DOHH2 (cell line): ENCODE measurements around the gene TATDN2.

Experiments used
- H3F3A ChIP-seq: fragments of 200-600 bp; sonication (generic), shearing (Covaris generic); 2 replicates; pipeline ENCODE4 v1.6.0; 2016; ENCODE audit warnings: antibody characterized with exemption, mild to moderate bottlenecking; ENCODE audit not compliant: control insufficient read depth, insufficient read depth
- H3K27ac ChIP-seq: fragments of 200-600 bp; sonication (generic); 2 replicates; pipeline ENCODE4 v1.5.1; 2014; ENCODE audit warnings: low read depth, mild to moderate bottlenecking, low read length, moderate library complexity
- H3K27me3 ChIP-seq: fragments of 200-600 bp; sonication (generic); 2 replicates; pipeline ENCODE4 v1.6.1; 2014; ENCODE audit warnings: mild to moderate bottlenecking, low read length, mixed read lengths; ENCODE audit not compliant: control insufficient read depth
- H3K36me3 ChIP-seq: fragments of 200-600 bp; sonication (generic); 2 replicates; pipeline ENCODE4 v1.6.1; 2014; ENCODE audit warnings: mild to moderate bottlenecking, low read length, moderate library complexity, mixed read lengths; ENCODE audit not compliant: control insufficient read depth
- H3K4me1 ChIP-seq: fragments of 200-600 bp; sonication (generic); 2 replicates; pipeline ENCODE4 v1.6.1; 2014; ENCODE audit warnings: mild to moderate bottlenecking, low read length, mixed read lengths; ENCODE audit not compliant: control insufficient read depth
- H3K4me2 ChIP-seq: fragments of 200-600 bp; sonication (generic); 2 replicates; pipeline ENCODE4 v1.6.0; 2014; ENCODE audit warnings: mild to moderate bottlenecking, low read length, moderate library complexity
- H3K4me3 ChIP-seq: fragments of 200-600 bp; sonication (generic); 2 replicates; pipeline ENCODE4 v1.5.1; 2014; ENCODE audit warnings: mild to moderate bottlenecking, low read length, mixed read lengths
- H3K79me2 ChIP-seq: fragments of 200-600 bp; sonication (generic); 2 replicates; pipeline ENCODE4 v1.6.1; 2014; ENCODE audit warnings: mild to moderate bottlenecking, low read length, mixed read lengths; ENCODE audit not compliant: control insufficient read depth
- H3K9me2 ChIP-seq: fragments of 200-600 bp; sonication (generic); replicated peaks from 2 replicates; pipeline ENCODE4 v1.6.1; 2014; ENCODE audit warnings: mild to moderate bottlenecking, low read length, mixed read lengths; ENCODE audit not compliant: control insufficient read depth
- H3K9me3 ChIP-seq: fragments of 200-600 bp; sonication (generic); 2 replicates; pipeline ENCODE4 v1.6.1; 2014; ENCODE audit warnings: antibody characterized with exemption, low read length, mixed read lengths; ENCODE audit not compliant: control insufficient read depth, insufficient read depth
- H4K20me1 ChIP-seq: fragments of 200-600 bp; sonication (generic); 2 replicates; pipeline ENCODE4 v1.6.0; 2014; ENCODE audit warnings: low read depth, mild to moderate bottlenecking, antibody characterized with exemption, low read length, moderate library complexity; ENCODE audit not compliant: control insufficient read depth, insufficient read depth
- CTCF ChIP-seq: fragments of 200-600 bp; sonication (generic); IDR thresholded peaks from one replicate; pipeline ENCODE4 v1.5.1; 2014; ENCODE audit warnings: antibody characterized with exemption, mild to moderate bottlenecking, low read depth, low read length; ENCODE audit not compliant: poor library complexity, severe bottlenecking
- EZH2phosphoT487 ChIP-seq: fragments of 200-600 bp; sonication (generic); IDR thresholded peaks from 2 replicates; pipeline ENCODE4 v1.6.1; 2017; ENCODE audit warnings: borderline replicate concordance, mild to moderate bottlenecking, antibody characterized with exemption, low read length, moderate library complexity, mixed read lengths

The TATDN2 gene

DNA sequence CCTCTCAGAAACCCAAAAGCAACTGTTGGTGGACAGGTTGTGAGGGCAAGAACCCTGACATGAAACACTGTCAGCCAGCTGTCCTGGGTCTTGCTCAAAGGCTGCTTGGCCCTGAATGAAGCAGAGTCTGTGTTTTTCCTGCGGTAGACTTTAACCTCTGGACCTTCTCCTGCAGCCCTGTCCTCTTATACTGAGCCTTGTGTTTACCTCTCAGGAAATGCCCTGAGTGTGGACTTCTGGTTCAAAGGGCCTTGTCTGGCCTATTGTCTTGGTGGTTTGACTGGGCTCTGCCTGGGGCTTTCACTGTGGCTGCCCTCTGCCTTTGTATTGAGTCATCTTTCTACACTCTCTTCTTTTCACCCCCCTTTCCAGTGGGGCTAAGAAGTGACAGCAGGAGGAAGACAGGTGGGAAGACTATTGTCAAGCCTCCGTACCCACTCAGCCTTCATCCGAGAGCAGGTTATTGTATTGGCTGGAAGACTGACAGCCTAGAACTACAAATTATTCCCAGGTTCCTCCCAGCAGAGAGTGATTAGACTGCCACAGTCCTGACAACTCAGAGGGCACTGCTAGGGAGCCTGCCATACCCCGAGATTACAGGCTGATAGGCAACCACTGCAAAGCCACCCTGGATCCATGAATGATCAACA, 69.2 kb downstream of the TATDN2 start:
- Histone ChIP-seq H4K20me1 (0 out of 2 replicates have a peak, but pooled peaks cover 5% of the 10 kb centered on the region), H3K36me3 (peaks cover 61% of the 10 kb centered on the region), H3K4me3 (no peak overlapping the region), H3K9me2 (no peaks in the 10 kb centered on the region), H3K27me3 (no peaks in the 10 kb centered on the region), H3K4me1 (peaks cover 10% of the 10 kb centered on the region), H3K27ac (no peak overlapping the region), H3K9me3 (no peaks in the 10 kb centered on the region), H3K4me2 (no peak overlapping the region), H3F3A (no peaks in the 10 kb centered on the region; the same call in 1 of the 2 replicates), H3K79me2 (peaks cover 35% of the 10 kb centered on the region)
- TF ChIP-seq CTCF (no peak), EZH2phosphoT487 (no peak)

GRCh38 chr3:10317961-10318350, 69.7 kb downstream of the TATDN2 start:
- no peaks in the 10 kb centered on the region for H3F3A ChIP-seq
- H4K20me1 ChIP-seq, result 0 out of 2 replicates have a peak, but pooled peaks cover 4% of the 10 kb centered on the region
- H3K27ac ChIP-seq, result no peak overlapping the region
- no peaks in the 10 kb centered on the region for H3K27me3 ChIP-seq
- no peak for TF ChIP-seq CTCF
- TF ChIP-seq EZH2phosphoT487, result no peak
- H3K79me2 ChIP-seq, result peaks cover 35% of the 10 kb centered on the region
- H3K4me3 ChIP-seq, result no peak overlapping the region
- peaks cover 10% of the 10 kb centered on the region for H3K4me1 ChIP-seq
- H3K36me3 ChIP-seq, result peaks cover 56% of the 10 kb centered on the region
- no peaks in the 10 kb centered on the region for H3K9me3 ChIP-seq
- H3K9me2 ChIP-seq, result no peaks in the 10 kb centered on the region
- H3K4me2 ChIP-seq, result no peak overlapping the region

- no peak overlapping the region for H3K27ac ChIP-seq
- H3K9me3 ChIP-seq, result no peaks in the 10 kb centered on the region
- no peaks in the 10 kb centered on the region for H3F3A ChIP-seq
- peaks cover 48% of the 10 kb centered on the region for H3K36me3 ChIP-seq
- H3K27me3 ChIP-seq, result no peaks in the 10 kb centered on the region
- H3K4me1 ChIP-seq, result peaks cover 10% of the 10 kb centered on the region
- TF ChIP-seq EZH2phosphoT487, result no peak
- TF ChIP-seq CTCF, result no peak
- peak overlapping the region; percentile 32 for H3K4me3 ChIP-seq
- H3K79me2 ChIP-seq, result peaks cover 35% of the 10 kb centered on the region
- H3K4me2 ChIP-seq, result peak overlapping the region; percentile 95
- no peaks in the 10 kb centered on the region for H3K9me2 ChIP-seq
- 0 out of 2 replicates have a peak, but pooled peaks cover 4% of the 10 kb centered on the region for H4K20me1 ChIP-seq
These were observed 71.0 kb downstream of the TATDN2 start for GRCh38 chr3:10319251-10319650.
